Fibroblast of gingiva (primary cell): ENCODE measurements around the gene AOX1.
"Not testable (repeated sequence)": the region's sequence is repeated elsewhere in the genome, so short reads cannot be mapped to it uniquely, and the experiment has no call there.

Experiments
- DNase-seq: peaks from one replicate; pipeline ENCODE4 v3.0.0-alpha.2; 2011; ENCODE audit warnings: low read depth

Gene AOX1

DNA sequence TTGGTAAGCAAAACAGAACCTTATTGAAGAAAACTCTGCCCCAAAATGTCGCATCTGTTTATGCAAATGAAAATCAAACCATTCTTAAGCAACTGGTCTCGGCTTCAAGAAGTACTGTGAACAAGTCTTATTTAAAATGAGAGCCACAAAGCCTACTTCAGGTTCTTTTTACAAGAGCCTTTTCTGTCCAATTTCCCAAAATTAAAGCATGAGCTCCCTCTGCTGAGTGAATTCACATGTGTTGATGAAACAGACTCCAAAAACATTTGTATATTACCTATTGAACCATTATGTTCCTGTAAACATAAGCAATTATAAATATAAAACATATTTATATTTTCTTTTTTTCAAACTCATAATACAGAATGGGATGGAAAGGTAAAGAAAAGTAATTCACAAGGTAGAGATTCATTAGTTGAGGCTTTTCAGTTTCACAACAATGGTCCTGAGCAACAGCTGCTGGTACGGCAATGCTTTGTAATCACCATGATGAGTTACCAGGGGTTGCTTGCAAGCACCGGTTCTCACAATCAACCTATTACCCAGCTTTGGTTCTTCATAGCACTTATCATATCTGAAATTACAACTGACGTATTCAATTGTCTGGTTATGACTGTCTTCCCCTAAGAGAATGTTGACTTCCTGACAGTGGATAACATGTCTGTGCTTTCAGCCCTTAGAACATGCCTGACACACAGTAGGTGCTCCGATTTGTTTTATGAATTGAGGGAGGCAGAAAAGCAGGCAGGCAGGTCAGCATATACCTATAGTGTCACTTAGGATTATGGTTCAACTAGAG, 117.5 kb downstream of the AOX1 start:
- DNase-seq: peak; percentile 82

DNA sequence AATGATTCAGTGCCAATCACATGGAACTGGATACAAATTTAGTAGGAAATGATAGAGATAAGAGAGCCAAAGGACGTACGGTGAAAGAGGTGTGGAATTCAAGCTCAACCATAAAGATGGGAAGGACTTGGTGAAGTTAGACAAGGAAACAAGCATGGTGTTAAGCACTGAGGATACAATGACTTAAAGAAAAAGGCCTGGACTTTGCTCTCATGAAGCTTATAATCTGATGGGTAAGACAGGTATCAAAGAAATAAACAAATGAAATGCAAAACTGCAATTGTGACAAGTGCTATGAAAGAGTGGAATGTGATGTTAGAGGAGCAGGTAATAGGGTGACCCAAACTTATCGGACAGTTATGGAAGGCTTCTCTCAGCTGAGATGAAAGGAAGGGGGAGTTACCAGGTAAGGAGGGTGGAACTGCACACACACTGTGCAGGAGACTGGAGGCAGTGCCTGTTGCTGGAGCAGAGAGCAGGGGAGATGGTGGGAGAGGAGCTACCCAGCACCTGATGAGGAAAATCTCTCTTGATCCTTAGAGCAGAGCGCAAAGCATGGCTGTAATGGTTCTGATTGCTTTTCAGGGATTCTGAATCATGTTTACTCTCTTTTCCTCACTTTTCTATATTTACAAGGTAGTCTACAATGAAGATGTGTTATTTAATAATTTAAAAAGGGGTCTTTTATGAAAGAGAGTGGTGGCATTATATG, 118.3 kb downstream of the AOX1 start:
- no peak for DNase-seq

DNA sequence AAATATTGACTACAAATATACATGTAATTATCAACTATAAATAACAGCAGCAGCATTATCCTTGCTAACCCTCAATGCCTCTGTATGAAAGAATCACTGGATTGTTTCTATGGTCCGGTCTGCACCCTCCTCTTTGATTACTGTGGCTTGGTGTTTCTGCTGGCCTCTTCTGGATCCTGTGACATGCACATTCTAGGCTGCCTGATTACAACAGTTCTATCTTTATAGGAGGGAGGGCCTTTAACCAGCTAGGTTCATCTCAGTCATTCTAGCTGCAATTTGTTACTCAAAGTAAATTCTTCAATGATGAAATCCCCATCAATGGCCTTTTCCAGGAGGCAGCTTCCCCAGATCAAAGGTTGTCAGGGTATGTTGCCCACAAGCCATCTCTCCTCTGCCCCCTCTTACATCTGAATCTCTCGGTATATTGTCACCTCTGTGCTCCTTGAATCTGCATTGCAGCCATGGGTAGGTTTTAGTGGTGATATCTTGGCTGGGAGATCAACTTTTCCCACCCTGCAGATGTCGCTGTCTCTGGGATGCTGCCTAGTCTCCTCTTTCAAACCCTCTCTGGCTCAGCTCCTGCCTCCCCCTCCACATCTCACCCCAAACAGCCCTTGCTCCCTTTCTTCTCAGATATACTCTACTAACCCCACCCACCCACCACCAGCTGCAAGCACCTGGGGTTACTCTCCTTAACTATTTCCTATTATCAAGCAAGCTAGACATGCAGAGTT, 119.7 kb downstream of the AOX1 start:
- no peak for DNase-seq

DNA sequence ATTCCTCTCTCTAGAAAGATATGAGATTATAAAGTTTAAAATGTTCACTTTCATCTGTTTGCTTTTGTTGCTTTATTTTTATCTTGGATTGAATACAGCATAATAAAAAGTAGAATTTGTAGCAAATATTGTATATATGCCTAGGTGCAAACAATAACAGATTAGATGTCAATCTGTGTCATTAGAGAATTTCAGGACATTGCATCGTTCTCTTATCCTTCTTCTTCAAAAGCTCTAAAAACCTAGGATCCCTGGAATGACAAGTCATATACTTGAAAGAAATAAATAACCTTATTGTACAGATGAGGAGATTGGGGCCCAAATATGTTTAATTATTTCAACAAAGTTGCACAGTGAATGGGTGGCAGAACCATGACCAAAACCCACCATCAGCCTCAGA, 123.1 kb downstream of the AOX1 start:
- no peak for DNase-seq

DNA sequence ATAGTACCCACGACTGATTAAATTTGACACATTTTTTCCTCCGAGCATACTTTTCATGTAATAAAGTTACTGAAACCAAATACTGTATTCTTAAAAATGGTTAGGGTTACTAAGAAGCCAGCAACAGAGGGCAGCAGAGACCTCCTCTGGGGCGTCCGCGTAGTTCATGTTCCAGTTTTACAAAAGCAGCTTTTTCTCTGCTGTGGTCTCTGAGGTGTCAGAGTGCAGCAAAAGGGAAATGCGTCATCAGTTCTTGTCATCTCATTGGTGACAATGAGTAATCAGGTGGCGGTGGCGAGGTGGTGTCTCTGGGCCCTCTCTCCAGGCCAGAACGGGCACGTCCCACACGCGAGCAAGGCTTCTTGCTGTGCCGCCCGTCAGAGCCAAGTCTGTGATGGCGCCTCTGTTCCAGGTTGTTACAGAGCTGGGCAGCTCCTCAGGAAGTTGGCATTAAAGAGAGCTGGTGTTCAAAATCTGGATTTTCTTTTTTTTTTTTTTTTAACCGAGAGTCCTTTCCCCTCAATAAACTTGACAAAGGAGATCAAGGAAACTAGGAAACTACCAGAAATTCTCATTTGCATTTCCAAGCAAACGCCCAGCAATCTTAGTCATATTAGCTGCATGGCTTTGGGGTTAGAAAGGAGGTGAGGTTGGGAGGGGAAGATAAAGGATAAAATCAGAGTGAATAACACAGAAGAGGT, 127.3 kb downstream of the AOX1 start:
- peak; percentile 91 for DNase-seq

DNA sequence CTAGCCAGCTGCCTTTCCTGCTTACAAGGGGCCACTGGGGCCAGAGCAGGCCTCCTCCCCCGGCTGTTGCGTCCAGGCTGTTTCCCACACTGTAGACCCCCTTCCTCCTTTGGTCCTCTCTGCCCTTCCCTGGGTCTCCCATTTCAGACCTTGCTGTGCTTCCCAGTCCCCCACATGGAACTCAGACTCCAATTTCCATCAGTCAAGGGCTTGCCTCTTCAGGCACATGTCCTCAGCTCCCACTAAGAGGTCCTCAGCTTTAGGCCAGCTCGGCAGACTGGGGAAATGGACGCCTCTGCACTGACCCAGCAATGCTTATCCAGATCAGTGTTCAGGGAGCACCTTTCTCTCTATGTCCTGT, 127.9 kb downstream of the AOX1 start:
- no peak for DNase-seq

DNA sequence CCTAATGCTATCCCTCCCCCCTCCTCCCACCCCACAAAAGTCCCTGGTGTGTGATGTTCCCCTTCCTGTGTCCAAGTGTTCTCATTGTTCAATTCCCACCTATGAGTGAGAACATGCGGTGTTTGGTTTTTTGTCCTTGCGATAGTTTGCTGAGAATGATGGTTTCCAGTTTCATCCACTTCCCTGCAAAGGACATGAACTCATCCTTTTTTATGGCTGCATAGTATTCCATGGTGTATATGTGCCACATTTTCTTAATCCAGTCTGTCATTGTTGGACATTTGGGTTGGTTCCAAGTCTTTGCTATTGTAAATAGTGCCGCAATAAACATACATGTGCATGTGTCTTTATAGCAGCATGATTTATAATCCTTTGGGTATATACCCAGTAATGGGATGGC, 129.2 kb downstream of the AOX1 start:
- not testable (repeated sequence) for DNase-seq

DNA sequence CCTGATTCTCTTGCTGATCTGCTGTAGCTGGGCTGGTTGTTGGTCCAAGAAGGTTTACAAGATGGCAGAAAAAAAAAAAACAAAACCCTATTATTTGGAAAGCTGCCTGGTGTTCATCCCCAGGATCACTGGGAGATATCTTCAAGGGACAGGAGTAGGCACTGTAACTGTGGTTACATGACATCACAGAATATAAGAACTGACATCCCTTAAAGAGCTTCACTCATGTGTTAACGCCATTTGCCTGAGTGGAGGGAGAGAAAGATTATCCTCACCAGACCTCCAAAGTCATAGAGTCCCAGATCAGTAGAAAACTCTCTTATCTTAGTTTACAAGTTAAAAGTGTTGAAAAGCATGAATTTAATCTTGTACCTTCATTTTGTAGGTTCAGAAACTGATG, 130.6 kb downstream of the AOX1 start:
- no peak for DNase-seq
